Femur (tissue), 1 donor: ENCODE measurements around the gene CSTF2.
"Not testable (repeated sequence)": the region's sequence is repeated elsewhere in the genome, so short reads cannot be mapped to it uniquely, and the experiment has no call there.

Source experiments
- DNase-seq: peaks from one replicate; pipeline ENCODE4 v3.0.0-alpha.2; 2017

Gene CSTF2

DNA sequence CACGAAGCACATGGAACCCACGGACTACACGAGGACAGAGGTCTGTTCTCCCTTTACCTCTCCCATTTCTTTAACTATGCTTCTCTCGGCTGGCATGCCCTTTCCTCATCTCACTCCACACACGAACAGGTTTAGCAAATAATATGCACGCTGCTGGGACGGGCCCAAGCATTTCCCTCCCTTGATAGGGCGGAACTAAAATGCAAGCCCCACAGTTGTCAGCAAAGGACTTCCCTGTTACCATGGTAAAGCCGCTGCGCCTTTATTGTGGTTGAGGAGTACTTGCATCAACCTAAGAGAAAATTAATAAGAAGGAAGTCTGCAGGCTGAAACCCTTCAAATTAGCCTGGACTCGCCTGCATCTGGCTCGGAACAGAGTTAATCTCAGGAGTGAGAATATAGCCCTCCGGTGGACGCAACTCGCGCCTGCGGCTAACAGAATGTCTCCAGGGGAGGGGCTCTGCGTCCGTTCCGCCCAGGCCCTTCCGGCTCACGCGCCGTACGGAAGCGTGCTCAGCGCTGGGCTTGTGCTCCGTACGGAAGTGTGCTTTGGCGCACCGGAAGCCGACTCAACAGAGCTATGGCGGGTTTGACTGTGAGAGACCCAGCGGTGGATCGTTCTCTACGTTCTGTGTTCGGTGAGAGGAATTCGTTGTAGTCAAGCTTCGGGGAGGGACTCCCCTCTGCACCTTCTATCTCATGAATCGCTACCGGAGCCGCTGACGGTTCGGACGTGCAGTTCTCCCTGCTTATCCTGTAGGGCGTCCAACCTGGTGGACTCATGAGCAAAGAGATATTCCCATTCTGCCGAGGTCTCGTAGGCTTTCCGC is at the start of gene CSTF2:
Gene CSTF2, plus strand, starts transcription at position 555 of the 830 bp plus-strand sequence. Its CDS starts 26 bp downstream, at position 581.
- peak; percentile 90 for DNase-seq

DNA sequence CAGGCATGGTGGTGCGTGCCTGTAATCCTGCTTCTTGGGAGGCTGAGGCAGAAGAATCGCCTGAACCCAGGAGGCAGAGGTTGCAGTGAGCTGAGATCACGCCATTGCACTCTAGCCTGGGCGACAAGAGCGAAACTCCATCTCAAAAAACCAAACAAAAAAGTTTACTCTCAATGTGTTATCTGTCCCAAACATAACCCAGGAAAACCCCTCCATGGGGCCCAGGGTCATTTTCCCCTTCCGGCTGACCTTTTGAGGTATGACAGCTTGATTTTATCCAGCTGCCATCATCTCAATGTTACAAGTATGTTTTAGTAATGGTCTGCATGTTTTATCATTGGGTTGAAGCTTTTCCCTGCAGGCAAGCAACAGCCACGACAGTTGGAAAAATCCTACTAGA is 23.8 kb upstream of the CSTF2 start:
- DNase-seq: not testable (repeated sequence)

DNA sequence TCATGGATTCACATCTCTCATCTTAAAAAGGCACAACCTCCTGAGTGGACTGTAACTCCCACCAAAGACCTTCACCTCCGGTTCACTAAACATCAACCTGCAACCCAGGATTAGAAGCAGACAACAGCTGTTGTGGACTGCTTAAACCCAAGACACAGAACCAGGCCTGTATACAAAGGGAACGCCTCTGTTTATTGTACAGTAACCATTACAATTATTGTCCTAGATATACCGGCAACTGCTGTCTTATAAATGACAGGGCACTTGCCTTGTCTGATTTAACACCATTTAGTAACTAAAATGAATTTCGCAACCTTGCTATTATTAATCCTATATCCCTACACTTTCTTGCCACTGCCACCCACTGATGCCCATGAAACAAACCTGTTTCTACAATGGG is 22.8 kb upstream of the CSTF2 start:
- no peak for DNase-seq

- no peak for DNase-seq
Observed at GRCh38 chrX:100798484-100799214, 21.5 kb upstream of the CSTF2 start.

DNA sequence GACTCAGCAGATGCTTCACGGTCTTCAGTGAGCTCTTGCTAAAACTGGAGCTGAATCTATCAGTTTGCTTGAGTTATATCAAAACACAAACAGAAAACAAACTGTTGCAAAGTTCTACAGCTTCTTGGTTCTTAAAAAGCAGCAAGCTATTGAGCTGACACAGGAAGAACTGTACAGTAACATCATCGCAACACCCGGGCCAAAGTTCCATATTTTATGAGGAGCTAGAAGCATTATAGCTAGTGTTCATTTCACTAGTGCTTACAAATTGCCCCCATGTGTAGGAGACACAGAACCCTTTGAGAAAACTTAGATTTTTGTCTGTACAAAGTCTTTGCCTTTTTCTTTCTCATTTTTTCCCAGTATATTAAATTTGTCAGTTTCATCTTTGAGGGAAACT is 17.3 kb upstream of the CSTF2 start:
- no peak for DNase-seq

DNA sequence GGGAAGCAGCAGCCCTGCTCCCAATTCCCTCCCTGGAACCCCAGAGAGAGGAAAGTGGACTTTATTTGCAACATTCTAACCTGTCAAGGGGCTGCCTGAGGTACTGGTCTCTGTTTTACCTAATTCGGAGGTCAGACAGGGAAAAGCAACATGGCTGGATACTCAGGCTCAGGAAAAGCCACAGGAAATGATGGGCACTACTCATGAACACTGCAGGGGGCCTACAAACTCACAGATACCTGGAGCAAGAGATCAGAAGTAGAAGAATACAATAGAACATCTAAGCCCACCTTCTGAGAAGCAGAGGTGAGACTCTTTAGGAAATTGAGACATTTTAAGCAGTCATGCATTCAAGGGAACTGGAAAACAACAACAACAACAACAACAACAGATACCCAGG is 15.4 kb upstream of the CSTF2 start:
- DNase-seq: no peak

- not testable (repeated sequence) for DNase-seq
Observed at GRCh38 chrX:100808265-100808664, 11.9 kb upstream of the CSTF2 start.

DNA sequence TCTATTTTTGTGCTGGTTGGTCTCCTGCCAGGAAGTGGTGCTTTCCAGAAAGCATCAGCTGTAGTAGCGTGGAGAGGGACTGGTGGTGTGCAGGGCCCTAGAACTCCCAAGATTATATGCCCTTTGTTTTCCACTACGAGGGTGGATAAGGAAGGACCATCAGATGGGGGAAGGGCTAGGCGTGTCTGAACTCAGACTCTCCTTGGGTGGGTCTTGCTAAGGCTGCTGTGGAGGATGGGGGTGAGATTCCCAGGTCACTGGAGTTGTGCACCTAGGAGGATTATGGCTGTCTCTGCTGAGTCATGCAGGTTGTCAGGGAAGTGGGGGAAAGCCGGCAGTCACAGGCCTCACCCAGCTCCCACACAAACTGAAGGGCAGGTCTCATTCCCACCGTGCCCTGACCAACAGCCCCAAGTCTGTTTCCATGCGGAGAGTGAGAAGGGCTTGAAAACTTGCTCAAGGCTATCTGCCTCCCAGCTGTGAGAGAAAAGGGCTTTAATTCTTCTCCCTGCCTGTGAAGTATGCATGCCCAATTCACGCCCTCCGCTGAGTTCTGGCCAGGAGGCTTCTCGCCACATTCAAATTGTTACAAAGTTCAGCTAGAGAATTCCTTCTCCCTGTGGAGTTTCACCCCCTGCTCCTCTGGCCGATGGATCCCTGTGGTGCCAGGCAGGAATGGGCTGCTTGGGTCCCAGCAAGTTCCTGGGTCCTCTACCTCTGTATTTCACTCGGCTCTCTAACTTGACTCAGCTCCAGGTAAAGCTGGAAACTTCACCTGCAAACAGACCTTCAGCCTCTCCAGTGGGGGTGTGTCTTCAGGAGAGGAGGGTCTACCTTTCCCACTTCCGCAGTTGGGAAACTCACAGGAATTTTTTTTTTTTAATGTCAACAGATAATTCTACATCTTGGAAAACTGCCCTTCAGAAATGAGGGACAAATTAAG is 7.7 kb upstream of the CSTF2 start:
- no peak for DNase-seq

DNA sequence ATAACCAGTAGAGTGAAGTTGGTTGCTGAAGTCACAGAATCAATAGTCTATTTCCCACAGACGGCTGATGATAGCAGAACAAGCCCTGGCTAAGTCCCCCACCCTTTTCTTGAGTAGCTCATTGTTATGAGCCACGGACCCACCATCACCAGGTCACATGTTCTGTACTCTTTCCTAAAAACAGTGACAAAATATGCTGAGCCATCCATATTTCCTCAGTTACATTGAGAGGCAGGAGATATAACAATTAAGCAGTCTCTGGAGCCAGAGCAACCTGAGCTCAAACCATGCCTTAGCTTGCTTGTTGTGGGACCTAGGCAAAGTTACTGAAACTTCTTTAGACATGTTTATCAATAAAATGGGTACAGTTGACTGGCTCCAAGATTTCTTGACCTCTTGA is 2.9 kb upstream of the CSTF2 start:
- no peak for DNase-seq

GRCh38 chrX:100819534-100819836 is 706 bp upstream of the CSTF2 start:
- DNase-seq: no peak

DNA sequence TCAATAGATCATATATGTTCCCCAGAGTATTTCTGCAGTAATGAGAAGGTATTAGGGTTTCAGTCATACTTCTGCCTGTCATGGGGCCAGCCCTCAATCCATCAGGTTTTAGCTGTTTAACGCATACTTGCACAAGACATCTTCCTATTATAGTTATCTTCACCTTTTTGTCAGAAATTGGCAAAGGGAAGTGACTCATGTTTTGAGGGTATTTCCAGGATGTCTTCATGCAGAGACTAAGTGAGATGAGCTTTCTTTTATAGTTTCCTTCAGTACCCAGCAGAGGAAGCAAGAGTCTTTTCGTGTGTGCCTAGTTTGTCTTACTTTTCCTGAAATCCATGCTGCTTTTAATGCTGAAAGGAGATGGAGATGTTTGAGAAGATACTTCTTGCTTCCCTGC is 9.5 kb downstream of the CSTF2 start:
- no peak for DNase-seq

- no peak for DNase-seq
Observed at GRCh38 chrX:100830143-100830542, 10.0 kb downstream of the CSTF2 start.

- no peak for DNase-seq
Observed at GRCh38 chrX:100830547-100830946, 10.4 kb downstream of the CSTF2 start.

GRCh38 chrX:100831219-100831946 is 11.2 kb downstream of the CSTF2 start:
- no peak for DNase-seq

- no peak for DNase-seq
Observed at GRCh38 chrX:100850317-100850716, 30.1 kb downstream of the CSTF2 start.

DNA sequence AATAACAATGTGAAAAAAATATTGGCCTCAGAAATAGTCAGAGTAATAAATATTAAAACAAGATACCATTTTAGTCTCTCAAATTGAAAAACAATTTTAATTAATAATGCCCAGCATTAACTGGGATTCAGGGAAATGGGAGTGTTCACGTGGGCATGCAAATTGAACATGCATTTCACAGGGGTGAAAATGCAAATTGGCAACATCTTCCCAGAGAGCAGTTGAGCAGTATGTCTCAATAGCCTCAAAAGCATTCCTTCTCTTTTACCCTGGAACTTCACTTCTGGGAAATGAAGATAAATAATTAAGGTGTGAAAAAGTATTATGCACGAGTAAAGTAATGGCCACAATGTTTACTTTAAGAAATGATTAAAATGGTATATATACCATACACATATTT is 32.6 kb downstream of the CSTF2 start:
- no peak for DNase-seq

- DNase-seq: no peak
Observed at GRCh38 chrX:100863326-100863864, 43.2 kb downstream of the CSTF2 start.

GRCh38 chrX:100864657-100865391 is 44.6 kb downstream of the CSTF2 start:
- DNase-seq: no peak

DNA sequence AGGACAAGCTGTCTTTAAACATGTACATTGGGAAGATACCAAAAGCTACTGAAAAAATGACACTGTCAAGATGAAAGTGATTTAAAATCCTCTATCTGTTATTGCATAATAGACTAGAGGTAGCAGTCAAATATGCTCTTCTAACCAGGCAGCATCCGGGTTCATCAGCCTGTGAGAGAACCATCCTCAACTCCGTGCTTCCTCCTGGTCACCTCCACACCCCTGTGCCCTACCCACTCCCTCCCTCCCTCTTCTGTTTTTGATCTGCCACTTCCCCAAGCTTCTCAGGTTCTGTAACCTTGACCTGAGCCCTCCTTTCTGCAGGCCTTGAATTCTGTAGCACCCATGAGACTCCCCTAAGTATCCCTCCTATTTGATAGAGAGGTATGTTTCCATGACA is 48.1 kb downstream of the CSTF2 start:
- no peak for DNase-seq

- no peak for DNase-seq
Observed at GRCh38 chrX:100870527-100870926, 50.3 kb downstream of the CSTF2 start.
